GM13977 (cell line): ENCODE results near the gene MFNG.

Experiments used
- DNase-seq: peaks from one replicate; pipeline ENCODE4 v3.0.0; 2012; ENCODE audit warnings: low spot score
- in situ Hi-C: fragments of 300-500 bp; cut with MboI; formaldehyde crosslinking; loops from one replicate; pipeline ENCODE4 v1.12.0; 2022; ENCODE audit warnings: low sequenced_read_pairs, low pct_unique_long_range_greater_than_20kb, mixed read lengths, inconsistent platforms; ENCODE audit not compliant: unreplicated experiment
- TF ChIP-seq, protein P1 (sequence below): IDR thresholded peaks from 2 replicates; pipeline ENCODE4 v1.5.1; 2012; ENCODE audit warnings: mild to moderate bottlenecking, control low read depth; ENCODE audit not compliant: insufficient read depth; ENCODE audit errors: extremely low read depth, missing control alignments

MFNG gene

DNA sequence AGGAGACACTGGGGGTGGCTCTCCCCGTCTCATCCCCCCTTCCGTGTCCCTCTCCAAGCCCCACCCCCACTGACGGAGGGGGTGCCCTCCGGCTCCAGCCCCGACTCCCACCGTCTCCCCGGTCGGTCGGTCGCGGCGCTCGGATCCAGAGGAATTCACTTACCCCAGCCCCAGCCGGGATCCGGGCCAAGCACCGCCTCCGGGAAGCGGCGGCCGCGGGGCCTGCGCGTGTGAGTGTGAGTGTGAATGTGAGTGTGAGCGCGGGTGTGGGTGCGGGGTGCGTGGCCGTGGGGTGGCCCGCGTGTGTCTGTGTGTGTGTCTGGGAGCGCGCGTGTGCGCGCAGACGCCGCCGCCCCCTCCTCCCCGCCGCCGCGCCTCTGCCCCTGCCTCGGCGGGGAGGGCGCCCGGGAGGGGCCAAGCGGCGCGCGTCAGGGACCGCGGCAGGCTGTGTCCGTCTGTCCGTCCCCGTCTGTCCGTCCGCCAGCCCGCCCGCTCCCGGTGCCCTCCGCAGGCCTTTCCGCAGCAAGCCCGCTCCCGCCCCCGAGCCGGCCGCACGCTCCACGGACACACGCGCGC is 59.0 kb downstream of the MFNG start, which contains the start of gene ELFN2:
ELFN2 (minus strand) TSS at position 345 of the 576 bp plus-strand sequence. CDS start 51,945 bp downstream, outside the sequence.
- DNase-seq = no peak
- in situ Hi-C loops = no loop called here
- TF ChIP-seq, protein P1, sequence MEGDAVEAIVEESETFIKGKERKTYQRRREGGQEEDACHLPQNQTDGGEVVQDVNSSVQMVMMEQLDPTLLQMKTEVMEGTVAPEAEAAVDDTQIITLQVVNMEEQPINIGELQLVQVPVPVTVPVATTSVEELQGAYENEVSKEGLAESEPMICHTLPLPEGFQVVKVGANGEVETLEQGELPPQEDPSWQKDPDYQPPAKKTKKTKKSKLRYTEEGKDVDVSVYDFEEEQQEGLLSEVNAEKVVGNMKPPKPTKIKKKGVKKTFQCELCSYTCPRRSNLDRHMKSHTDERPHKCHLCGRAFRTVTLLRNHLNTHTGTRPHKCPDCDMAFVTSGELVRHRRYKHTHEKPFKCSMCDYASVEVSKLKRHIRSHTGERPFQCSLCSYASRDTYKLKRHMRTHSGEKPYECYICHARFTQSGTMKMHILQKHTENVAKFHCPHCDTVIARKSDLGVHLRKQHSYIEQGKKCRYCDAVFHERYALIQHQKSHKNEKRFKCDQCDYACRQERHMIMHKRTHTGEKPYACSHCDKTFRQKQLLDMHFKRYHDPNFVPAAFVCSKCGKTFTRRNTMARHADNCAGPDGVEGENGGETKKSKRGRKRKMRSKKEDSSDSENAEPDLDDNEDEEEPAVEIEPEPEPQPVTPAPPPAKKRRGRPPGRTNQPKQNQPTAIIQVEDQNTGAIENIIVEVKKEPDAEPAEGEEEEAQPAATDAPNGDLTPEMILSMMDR = no peak

DNA sequence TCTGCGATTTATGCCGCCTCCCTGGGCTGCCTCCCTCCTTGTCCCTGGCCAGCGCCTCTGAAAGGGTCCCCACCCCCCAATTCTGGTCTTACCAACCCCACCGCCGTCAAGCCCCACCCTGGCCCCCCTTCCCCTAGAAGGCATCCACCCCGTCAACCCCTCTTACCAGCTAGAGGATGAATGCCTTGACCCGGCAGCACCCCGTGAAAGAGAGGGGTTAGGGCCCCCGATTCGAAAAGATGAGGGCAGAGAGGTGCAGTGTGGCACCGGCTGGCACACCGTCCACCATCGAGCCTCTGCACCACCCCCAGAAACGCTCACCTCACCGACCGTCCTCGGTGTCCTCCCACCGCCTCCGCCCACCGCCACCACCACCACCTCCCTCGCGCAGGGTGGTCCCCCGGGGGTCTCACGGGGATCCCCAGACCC is 59.5 kb downstream of the MFNG start:
- in situ Hi-C loops = no loop called here
- TF ChIP-seq, protein P1 = no peak
- DNase-seq = no peak

DNA sequence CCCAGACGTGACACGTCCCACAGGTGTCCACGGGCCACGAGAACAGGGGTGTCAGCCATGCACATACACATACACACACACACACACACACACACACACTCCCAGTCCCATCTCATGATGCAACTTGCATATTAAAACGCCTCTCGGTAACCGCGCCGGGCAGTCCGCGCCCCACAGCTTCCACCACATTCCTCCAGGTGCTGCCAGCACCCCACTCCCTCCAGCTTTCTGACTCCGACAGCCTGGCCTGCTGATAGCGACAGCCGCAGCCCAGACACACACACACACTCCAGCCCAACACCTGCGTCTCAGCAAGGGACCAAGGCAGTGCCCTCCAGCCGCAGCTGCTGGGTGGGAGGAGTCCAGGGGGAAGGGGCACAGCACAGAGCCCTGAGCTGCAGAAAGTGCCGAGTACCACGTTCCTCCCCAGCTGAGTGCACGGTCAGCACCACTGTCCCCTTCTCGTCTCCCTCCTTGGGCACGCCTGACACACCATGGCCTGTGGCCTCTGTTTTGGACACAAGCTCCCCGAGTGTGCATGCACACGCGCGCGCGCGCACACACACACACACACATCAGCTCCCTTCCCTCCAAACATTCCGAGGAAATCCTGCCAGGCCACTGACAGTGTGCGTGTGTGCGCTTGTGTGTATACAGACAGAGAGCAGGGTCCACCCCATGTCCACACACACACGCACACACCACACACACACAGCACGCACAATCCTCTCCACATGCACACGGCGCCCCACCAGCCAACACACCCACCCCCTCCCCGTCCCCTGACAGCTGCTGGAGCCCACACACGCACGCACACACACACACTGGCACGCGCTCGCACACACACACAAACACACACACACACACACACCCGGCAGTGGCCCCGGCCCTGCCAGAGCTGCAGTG is 60.1 kb downstream of the MFNG start:
- in situ Hi-C loops = no loop called here
- TF ChIP-seq, protein P1 = no peak
- DNase-seq = no peak

DNA sequence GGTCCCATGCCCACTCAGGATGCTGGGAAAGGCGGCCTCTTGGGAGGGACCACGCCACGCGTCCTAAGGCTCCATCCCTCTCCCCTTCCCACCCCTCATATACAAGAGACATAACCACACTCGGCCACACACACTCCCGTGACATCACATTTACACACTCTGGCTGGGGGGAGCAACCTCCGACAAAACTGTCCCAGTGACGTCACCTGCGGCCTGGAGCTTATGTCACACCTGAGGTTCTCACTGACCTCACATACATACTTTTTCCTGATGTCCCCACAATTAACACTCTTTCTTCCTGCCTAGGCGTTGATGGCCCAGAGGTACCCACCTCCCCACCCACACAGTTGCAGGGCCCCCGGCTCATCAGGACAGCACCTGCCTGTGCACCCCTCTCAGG is 60.8 kb downstream of the MFNG start:
- in situ Hi-C loops = no loop called here
- DNase-seq = no peak
- TF ChIP-seq, protein P1 = no peak

DNA sequence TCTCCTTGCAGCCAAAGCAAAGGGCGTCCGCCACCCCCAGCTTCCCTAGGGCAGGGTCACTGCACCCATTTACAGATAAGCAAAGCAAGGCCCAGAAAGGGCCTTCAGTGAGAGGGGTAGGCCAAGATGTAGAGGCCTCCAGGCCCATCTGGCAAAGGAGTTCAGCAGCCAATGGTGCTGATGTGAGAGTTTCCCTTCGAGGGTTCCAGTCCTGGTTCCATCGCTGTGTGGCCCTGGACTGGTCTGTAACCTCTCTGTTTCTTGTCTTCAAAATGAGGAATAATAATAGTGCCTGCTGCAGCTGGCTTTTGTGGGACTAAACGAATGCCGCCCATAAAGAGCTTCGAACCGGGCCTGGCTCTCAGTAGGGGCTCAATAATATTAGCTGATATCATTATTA is 62.9 kb downstream of the MFNG start:
- TF ChIP-seq, protein P1 = no peak
- no peak for DNase-seq
- in situ Hi-C loops = no loop called here

DNA sequence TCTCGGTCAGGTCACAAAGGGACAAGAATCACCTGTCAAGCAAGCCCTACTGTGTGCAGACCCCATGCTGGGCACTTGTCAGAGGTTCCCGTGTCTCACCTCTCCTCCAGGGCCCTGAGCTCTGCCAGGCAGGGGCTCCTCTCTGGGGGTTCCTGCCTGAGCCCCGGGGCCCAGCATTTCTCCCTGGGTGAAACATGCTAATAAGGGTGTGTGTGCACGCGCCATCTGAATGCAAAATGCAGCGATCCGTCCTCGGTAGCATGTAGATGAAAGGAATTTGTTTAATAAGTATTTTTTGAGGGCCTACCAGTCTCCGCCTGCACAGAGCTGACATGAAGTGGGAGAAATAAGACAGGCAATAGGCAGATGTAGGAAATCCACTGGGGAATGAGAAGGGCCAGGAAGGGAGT is 64.7 kb downstream of the MFNG start:
- in situ Hi-C loops = no loop called here
- TF ChIP-seq, protein P1 = no peak
- DNase-seq = no peak
